Uterine smooth muscle cell (primary cell): ENCODE data around the gene GPBP1. TPM values are rescaled to one million over a fixed set of nuclear protein-coding genes. Genes with fewer than 3 reads are reported as not detected.

ENCODE experiments used
- total RNA-seq: library from RNA; depleted of rRNA; stranded (reverse); fragments of >200 nt; gene quantifications from 2 replicates; pipeline ENCODE4 v1.2.3, GENCODE V29; 2014

GPBP1 gene
- 78.4 and 80.3 TPM in 2 replicates for total RNA-seq

GRCh38 chr5:57173319-57174127, at the start of gene GPBP1:
Gene GPBP1, plus strand, starts transcription at chr5:57174059. Its CDS starts 40,072 bp downstream, at chr5:57214131.

Other genes with a start within 250 kb of the GPBP1 start
- gene MIER3, start 221.9 kb upstream of the GPBP1 start, total RNA-seq = 18.4 and 19.5 TPM in 2 replicates